Neural crest cell (in vitro differentiated cells): ENCODE results near the gene SF1. TPM values are rescaled to one million over a fixed set of nuclear protein-coding genes. Genes with fewer than 3 reads are reported as not detected.

ENCODE experiments used
- DNase-seq: peaks from one replicate; pipeline ENCODE4 v3.0.0; 2021; ENCODE audit warnings: low read depth, mixed read lengths, low spot score
- H3K27ac Mint-ChIP-seq: one replicate; pipeline ENCODE4 v1.8.0; 2021; ENCODE audit warnings: mild to moderate bottlenecking, mixed read lengths; ENCODE audit not compliant: unreplicated experiment
- H3K27me3 Mint-ChIP-seq: 2 replicates; pipeline ENCODE4 v1.8.0; 2021; ENCODE audit warnings: low read depth, mild to moderate bottlenecking, mixed read lengths
- H3K36me3 Mint-ChIP-seq: 2 replicates; pipeline ENCODE4 v1.8.0; 2021; ENCODE audit warnings: low read depth, mild to moderate bottlenecking, mixed read lengths
- H3K4me1 Mint-ChIP-seq: 2 replicates; pipeline ENCODE4 v1.8.0; 2021; ENCODE audit warnings: mixed read lengths
- H3K4me3 Mint-ChIP-seq: one replicate; pipeline ENCODE4 v1.8.0; 2021; ENCODE audit warnings: mild to moderate bottlenecking, mixed read lengths
- H3K9me3 Mint-ChIP-seq: 2 replicates; pipeline ENCODE4 v1.8.0; 2021; ENCODE audit warnings: mixed read lengths
- total RNA-seq: library from RNA; stranded (reverse); gene quantifications from 2 replicates; pipeline ENCODE4 v1.2.1, GENCODE V29; 2021
- TF ChIP-seq, protein P1 (sequence below): fragments of 200-600 bp; sonication (generic); conservative IDR thresholded peaks from 2 replicates; pipeline ENCODE4 v1.5.0; 2021; ENCODE audit warnings: antibody characterized with exemption, mild to moderate bottlenecking

The SF1 gene
- total RNA-seq, 1 donor from 2014 or later: 592 TPM

DNA sequence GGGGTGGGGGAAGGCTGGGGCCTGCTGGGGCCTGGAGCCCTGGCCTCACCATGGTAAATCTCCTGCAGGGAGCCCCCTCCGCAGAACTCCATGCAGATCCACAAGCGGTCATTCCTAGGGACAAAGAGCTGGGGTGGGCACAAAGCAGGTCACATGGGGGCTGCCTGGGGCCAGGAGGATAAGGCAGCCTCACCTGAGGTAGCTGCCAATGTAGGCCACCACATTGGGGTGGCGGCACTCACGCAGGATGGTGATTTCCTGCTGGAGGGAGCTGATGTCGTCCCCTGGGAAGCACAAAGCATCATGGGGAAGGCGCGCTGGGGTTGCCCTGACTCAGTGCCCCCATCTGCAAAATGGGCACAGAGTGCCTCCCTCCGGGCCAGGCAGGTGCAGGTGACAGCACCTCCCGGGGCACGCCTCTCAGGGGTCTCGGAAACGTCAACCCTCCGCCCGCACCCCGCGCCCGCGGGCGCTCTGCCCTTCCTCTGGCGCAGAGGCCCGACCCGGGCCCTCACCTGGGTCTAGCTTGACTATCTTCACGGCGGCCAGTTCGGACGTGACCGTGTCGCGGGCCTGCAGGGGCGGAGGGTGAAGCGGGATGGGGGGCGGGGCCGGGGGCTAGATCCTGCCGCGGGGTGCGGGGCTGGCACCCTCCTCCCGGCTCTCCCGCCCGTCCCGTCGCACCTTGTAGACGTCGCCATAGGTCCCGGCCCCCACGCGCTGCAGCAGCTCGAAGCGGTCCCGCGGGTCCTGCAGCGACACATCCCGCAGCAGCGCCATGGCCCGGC is 24.2 kb upstream of the SF1 start:
- Mint-ChIP-seq H3K36me3 (no peaks in the 10 kb centered on the region), H3K27me3 (no peaks in the 10 kb centered on the region), H3K4me1 (peaks cover 10% of the 10 kb centered on the region), H3K4me3 (peak overlapping the region; percentile 78), H3K27ac (no peak overlapping the region), H3K9me3 (no peaks in the 10 kb centered on the region)
- DNase-seq: no peak
- TF ChIP-seq, protein P1, sequence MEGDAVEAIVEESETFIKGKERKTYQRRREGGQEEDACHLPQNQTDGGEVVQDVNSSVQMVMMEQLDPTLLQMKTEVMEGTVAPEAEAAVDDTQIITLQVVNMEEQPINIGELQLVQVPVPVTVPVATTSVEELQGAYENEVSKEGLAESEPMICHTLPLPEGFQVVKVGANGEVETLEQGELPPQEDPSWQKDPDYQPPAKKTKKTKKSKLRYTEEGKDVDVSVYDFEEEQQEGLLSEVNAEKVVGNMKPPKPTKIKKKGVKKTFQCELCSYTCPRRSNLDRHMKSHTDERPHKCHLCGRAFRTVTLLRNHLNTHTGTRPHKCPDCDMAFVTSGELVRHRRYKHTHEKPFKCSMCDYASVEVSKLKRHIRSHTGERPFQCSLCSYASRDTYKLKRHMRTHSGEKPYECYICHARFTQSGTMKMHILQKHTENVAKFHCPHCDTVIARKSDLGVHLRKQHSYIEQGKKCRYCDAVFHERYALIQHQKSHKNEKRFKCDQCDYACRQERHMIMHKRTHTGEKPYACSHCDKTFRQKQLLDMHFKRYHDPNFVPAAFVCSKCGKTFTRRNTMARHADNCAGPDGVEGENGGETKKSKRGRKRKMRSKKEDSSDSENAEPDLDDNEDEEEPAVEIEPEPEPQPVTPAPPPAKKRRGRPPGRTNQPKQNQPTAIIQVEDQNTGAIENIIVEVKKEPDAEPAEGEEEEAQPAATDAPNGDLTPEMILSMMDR: no peak

DNA sequence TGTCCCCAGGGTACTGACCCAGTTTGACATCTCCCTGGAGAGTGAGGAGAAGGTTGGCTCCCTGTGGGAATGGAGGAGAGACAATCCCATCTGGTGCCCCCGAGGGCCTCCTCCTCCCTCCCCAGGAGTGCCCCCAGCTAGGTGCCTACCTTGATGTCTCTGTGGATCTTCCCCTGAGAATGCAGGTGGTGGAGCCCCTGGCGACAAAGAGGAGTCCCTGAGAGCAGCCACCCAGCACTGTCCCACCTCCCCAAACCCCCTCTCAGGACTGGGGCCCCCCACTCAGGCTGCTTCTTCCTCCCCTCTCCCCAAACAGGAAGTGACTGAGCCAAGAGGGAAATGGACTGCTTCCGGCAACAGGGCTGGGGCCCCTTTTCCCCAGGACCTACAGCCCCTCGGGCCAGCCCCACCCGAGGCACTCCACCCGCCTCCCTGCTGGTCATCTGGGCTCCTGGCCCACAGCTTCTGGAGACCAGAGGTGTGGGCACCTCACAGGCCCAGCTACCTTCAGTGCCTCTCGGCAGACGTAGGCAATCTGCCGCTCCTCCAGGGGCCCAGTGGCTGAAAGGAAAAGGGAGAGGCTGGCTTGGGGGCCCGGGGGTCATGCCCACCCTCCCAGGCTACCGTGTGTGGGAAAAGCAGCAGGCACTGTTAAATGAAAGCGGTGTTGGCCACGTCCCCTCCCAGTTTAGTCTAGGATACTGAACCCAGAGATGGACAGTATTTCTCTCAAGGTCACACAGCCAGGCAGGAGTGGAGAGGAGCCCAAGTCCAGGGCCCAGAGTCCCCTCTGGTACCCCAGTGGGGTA is 23.4 kb upstream of the SF1 start:
- H3K4me3 Mint-ChIP-seq: peak overlapping the region; percentile 78
- peaks cover 10% of the 10 kb centered on the region for H3K4me1 Mint-ChIP-seq
- no peaks in the 10 kb centered on the region for H3K27me3 Mint-ChIP-seq
- H3K36me3 Mint-ChIP-seq: no peaks in the 10 kb centered on the region
- H3K9me3 Mint-ChIP-seq: no peaks in the 10 kb centered on the region
- no peak overlapping the region for H3K27ac Mint-ChIP-seq
- no peak for DNase-seq
- TF ChIP-seq, protein P1: no peak

DNA sequence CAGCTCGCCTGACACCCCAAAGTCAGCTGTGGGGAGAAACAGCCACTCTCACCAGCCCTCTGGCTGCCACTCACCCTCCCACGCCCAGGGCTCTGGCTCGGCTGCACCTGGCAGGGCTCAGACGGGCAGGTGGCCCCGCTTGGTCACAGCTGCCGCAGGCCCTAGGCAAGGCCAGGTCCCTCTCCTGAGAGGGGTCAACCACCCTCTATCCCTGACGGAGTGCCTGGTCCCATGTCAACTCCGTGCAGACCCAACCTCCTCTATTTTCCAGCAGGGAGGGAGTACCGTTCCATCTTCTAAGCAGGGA is 22.8 kb upstream of the SF1 start:
- H3K4me3 Mint-ChIP-seq: peak overlapping the region; percentile 62
- no peak overlapping the region for H3K27ac Mint-ChIP-seq
- no peaks in the 10 kb centered on the region for H3K27me3 Mint-ChIP-seq
- DNase-seq: no peak
- no peaks in the 10 kb centered on the region for H3K9me3 Mint-ChIP-seq
- peaks cover 10% of the 10 kb centered on the region for H3K4me1 Mint-ChIP-seq
- TF ChIP-seq, protein P1: no peak
- H3K36me3 Mint-ChIP-seq: no peaks in the 10 kb centered on the region

DNA sequence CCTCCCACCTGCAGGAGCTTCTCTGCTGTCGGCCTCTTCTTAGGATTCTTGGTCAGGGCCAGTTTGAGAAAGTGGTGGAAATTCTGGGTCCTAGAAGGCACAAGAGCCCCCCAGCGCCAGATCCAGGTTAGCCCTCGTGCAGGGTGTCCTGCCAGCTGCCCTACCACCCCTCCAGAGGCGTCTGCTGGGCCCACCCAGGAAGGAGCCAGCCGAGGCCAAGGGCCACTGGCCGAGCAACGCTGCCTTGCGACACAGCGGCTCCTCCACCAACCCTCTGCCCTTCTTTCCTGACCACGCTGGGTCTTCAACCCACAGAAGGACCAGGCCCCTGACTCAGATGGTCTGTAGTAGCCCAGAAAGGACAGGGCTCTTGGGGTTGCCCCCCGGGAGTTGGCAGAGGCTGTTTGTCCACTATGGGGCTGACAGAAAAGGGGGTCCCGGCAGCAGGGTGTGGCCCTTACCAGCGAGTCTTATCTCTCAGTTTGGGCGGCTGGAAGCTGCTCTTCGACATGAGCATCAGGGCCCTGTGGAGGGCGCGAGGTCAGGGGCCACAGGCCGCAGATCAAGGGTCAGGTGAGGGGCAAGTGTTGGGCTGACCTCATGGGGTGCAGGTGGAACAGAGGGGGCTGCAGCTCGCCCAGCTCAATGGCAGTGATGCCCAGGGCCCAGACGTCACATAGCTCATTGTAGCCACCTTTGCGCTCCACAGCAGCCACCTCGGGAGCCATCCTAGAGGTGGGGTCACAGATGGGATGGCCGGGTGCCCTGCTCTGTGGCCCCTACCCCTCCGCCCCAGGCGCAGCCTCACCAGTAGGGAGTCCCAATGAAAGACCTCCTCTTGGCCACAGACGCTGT is 22.2 kb upstream of the SF1 start:
- Mint-ChIP-seq H3K27me3 (no peaks in the 10 kb centered on the region), H3K27ac (no peak overlapping the region), H3K9me3 (no peaks in the 10 kb centered on the region), H3K4me3 (peak overlapping the region; percentile 62), H3K4me1 (peaks cover 10% of the 10 kb centered on the region), H3K36me3 (no peaks in the 10 kb centered on the region)
- DNase-seq: no peak
- TF ChIP-seq, protein P1: no peak

DNA sequence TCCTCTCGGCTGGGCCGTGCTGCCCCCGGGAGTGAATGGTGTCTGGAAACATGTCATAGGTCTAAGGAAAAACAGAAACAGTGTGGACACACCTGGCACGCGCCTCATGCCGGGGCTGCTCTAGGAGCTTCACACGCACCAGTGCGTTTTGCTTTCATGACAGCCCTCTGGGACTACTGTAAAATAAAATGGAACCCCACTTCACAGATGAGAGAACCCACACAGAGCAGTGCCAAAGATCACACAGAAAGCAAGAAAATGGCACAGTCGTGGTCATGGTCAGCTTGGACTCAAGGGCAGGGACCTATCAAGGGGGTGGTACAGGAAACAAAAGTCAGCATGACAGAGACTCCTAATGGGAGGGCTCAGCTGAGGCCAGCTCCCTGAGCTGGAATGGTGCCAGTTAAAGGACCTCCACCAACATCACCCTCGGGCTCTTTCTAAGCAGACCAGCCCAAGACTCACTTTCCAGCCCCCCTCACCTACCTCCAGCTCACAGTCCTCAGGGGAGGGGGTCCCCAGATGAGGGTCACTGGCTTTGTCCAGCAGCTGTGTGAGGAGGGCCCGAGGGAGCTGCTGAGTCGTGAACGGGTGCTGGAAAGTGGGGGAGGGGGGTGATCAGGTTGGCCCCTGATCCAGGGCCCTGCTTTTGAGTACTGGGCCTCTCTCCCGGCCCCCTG is 21.4 kb upstream of the SF1 start:
- no peak for DNase-seq
- no peak overlapping the region for H3K27ac Mint-ChIP-seq
- H3K4me1 Mint-ChIP-seq: peaks cover 10% of the 10 kb centered on the region
- no peaks in the 10 kb centered on the region for H3K36me3 Mint-ChIP-seq
- no peaks in the 10 kb centered on the region for H3K27me3 Mint-ChIP-seq
- no peaks in the 10 kb centered on the region for H3K9me3 Mint-ChIP-seq
- TF ChIP-seq, protein P1: no peak
- H3K4me3 Mint-ChIP-seq: peak overlapping the region; percentile 67
